Dedifferentiated amniotic fluid mesenchymal stem cell (primary cell): ENCODE measurements around the gene EMB.
"Not testable (repeated sequence)": the region's sequence is repeated elsewhere in the genome, so short reads cannot be mapped to it uniquely, and the experiment has no call there.

ENCODE experiments used
- DNase-seq: peaks from one replicate; pipeline ENCODE4 v3.0.0-alpha.2; 2016; ENCODE audit errors: extremely low spot score

The EMB gene, protein sequence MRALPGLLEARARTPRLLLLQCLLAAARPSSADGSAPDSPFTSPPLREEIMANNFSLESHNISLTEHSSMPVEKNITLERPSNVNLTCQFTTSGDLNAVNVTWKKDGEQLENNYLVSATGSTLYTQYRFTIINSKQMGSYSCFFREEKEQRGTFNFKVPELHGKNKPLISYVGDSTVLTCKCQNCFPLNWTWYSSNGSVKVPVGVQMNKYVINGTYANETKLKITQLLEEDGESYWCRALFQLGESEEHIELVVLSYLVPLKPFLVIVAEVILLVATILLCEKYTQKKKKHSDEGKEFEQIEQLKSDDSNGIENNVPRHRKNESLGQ

GRCh38 chr5:50440651-50441492 is at the start of gene EMB:
Gene EMB (minus strand): TSS chr5:50441288. CDS start chr5:50441151, 137 bp downstream.
- no peak for DNase-seq

DNA sequence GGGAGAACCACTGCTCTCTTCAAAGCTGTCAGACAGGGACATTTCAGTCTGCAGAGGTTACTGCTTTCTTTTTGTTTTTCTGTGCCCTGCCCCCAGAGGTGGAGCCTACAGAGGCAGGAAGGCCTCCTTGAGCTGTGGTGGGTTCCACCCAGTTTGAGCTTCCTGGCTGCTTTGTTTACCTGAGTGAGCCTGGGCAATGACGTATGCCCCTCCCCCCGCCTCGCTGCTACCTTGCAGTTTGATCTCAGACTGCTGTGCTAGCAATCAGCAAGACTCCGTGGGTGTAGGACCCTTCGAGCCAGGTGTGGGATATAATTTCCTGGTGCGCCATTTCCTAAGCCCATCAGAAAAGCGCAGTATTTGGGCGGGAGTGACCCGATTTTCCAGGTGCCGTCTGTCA is 48.4 kb upstream of the EMB start:
- DNase-seq = not testable (repeated sequence)

GRCh38 chr5:50478790-50479189 is 37.7 kb upstream of the EMB start:
- DNase-seq = not testable (repeated sequence)

DNA sequence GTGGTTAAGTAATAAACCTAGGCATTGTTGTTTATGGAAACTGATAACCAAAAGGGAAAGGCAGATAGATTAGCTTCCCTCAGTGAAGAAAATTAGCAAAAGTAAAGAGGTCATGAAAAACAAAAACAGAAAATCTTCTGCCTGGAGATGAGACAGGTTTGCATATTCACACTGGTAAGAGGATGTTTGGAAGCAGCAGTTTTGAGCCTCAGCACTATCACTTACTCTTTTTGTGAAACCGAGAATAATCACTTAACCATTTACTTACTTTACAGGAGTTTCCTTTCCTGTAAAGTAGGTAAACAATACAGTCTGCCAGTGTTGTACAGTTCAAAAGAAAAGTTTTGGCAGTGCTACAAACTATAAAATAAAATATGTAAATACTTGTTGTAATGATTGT is 35.5 kb upstream of the EMB start:
- no peak for DNase-seq

- DNase-seq = not testable (repeated sequence)
Measured at GRCh38 chr5:50465015-50465414, 23.9 kb upstream of the EMB start.

- DNase-seq = no peak
Measured at GRCh38 chr5:50463726-50464125, 22.6 kb upstream of the EMB start.

DNA sequence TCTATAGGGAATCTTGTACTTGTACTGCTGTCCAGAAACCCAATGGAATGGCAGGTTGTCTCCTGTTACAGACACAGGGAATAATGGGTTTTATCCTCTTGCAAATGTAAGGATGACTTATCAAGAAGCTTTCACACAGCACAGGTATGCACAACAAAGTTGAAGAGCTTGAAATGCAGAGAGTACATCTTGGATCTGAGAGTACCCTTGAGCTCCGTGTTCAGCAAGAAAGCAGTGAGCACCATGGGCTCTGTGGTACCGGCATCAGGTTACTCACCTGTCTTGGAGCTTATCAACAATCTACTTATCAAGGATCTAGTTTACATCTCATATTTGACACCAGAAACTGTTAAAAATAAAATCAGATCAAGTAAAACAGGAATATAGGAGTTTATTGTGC is 22.0 kb upstream of the EMB start:
- no peak for DNase-seq

DNA sequence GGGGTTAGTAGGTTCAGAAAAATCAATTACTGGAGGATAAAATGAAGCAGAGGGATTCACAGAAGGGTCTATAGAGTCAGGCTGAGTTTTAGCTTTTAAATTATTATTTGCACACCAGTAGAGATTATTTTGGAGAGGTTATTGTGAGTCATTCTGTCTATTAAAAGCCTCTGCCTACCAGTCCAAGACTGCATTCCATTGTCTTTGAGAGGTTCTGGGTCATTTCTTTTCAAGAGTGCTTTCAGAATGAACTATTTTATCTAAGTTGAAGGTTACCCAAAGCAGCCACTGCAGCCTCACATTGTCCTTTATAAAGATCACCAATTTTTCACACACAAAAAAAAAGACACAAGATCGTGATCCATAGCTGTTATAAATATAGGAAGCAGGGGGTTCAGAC is 21.5 kb upstream of the EMB start:
- not testable (repeated sequence) for DNase-seq

DNA sequence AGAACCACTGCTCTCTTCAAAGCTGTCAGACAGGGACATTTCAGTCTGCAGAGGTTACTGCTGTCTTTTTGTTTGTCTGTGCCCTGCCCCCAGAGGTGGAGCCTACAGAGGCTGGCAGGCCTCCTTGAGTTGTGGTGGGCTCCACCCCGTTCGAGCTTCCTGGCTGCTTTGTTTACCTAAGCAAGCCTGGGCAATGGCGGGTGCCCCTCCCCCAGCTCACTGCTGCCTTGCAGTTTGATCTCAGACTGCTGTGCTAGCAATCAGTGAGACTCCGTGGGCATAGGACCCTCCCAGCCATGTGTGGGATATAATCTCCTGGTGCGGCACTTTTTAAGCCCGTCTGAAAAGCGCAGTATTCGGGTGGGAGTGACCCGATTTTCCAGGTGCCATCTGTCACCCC is 17.3 kb upstream of the EMB start:
- DNase-seq = not testable (repeated sequence)

DNA sequence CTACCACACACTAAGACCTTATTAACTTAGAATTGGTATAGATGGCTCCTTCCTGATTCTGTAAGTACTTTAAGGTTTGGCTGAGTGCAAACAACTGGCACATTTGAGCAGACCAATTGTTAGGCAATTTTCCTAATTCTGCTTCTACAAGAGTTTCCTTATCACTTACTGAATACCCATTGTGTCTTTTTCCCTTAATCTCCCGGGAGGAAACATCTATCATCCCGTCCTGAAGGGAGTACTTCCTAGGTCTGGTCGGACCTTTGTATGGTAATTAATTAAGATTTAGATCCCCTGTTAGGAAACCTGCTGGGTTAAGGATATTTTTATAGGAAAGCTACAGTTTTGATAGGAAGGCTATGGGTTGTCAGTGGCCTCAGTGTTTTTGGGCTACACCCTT is 8.2 kb upstream of the EMB start:
- not testable (repeated sequence) for DNase-seq

- DNase-seq = no peak
Measured at GRCh38 chr5:50447941-50448340, 6.9 kb upstream of the EMB start.

GRCh38 chr5:50447228-50447627 is 6.1 kb upstream of the EMB start:
- DNase-seq = no peak

- no peak for DNase-seq
Measured at GRCh38 chr5:50445296-50445949, 4.3 kb upstream of the EMB start.

- not testable (repeated sequence) for DNase-seq
Measured at GRCh38 chr5:50442559-50443539, 1.8 kb upstream of the EMB start.

DNA sequence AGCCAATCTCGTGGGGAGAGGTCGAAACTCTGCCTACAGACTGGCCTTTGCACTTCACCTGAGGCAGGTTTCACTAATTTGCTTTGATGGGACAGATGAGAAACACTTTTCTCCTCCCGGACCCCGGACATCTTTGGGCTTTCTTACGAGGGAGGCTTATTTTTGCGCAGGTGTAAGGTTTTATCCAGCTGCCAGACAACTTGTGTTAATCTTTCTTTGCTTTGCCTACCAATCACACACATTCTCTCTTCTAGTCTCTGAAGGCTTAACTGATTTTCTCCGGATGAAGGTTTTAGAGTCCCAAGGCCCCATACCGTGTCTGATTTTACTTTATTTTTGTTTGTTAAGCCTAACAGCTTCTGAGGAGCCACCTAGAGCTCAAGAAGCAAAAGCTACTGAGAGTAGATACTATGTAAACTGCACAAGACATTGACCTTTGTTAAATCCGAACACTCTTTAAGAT is 436 bp upstream of the EMB start:
- no peak for DNase-seq

DNA sequence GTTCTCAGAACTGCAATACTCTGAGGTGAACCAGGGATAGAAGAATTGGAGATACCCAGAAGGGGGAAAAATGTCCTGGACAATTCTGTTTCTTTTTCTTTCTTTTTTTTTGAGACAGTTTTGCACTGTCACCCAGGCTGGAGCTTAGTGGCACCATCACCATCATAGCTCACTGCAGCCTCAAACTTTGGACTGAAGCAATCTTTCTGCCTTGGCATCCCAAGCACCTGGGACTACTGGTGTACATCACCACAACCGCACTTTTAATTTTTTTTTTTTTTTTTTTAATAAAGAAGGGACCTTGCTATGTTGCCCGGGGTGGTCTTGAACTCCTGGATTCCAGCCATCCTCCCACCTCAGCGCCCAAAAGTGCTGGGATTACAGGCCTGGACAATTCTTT is 1.9 kb downstream of the EMB start:
- DNase-seq = no peak

DNA sequence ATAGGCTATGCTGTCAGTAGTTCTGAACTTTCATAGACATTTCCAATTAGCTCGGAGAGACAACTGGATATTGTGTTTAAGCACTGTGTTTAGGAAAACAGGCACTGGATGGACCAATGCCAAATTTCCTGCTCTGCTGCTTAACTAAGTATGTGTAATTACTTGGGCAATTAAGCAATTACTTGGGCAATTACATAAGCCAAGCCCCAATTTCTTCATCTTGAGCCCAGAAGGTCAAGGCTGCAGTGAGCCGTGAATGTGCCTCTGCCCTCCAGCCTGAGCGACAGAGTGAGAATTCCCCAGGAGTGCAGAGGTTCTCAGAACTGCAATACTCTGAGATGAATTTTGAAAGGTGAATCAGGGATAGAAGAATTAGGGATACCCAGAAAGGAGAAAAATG is 3.0 kb downstream of the EMB start:
- DNase-seq = not testable (repeated sequence)

- DNase-seq = no peak
Measured at GRCh38 chr5:50435168-50435567, 5.9 kb downstream of the EMB start.

- DNase-seq = not testable (repeated sequence)
Measured at GRCh38 chr5:50431133-50431904, 9.8 kb downstream of the EMB start.

GRCh38 chr5:50423100-50423799 is 17.8 kb downstream of the EMB start:
- DNase-seq = not testable (repeated sequence)
